ENCODE measurements around the gene MREG.

The MREG gene

GRCh38 chr2:215899141-215900074, 113.9 kb downstream of the MREG start:
- no peak for DNase-seq (ENCODE audit: extremely low read depth in 1 of 2, low read depth in 1 of 2)

GRCh38 chr2:215898363-215898762, 115.0 kb downstream of the MREG start:
- no peak for DNase-seq (ENCODE audit: extremely low read depth in 1 of 2, low read depth in 1 of 2)

- no peak for DNase-seq (ENCODE audit: extremely low read depth in 1 of 2, low read depth in 1 of 2)
Measured at GRCh38 chr2:215896921-215897320, 116.4 kb downstream of the MREG start.

- DNase-seq (ENCODE audit: extremely low read depth in 1 of 2, low read depth in 1 of 2): no peak
Measured at GRCh38 chr2:215895330-215895729, 118.0 kb downstream of the MREG start.

Measured in activated CD8-positive, alpha-beta memory T cell treated with anti-CD3 and anti-CD28 coated beads for 1 hour (primary cell).